Stimulated activated CD4-positive, alpha-beta T cell treated with anti-CD3 and anti-CD28 coated beads, Interleukin-12 subunit alpha, Interleukin-12 subunit beta, amount 100 ng/mL, for 48 hours (primary cell): ENCODE data around the gene ITGB1.

Source experiments
- DNase-seq, 3 donors: peaks; one replicate each; pipeline ENCODE4 v3.0.0-alpha.2; 2020; ENCODE audit warnings: low read depth in 2 of 3, low spot score in 1 of 3

ITGB1 gene

GRCh38 chr10:32956365-32957197 is 1.4 kb downstream of the ITGB1 start:
- no peak for DNase-seq

GRCh38 chr10:32955790-32956189 is 2.2 kb downstream of the ITGB1 start:
- DNase-seq: no peak

GRCh38 chr10:32955299-32955772 is 2.7 kb downstream of the ITGB1 start:
- DNase-seq: no peak

- DNase-seq: no peak
Observed at GRCh38 chr10:32954545-32955298, 3.3 kb downstream of the ITGB1 start.

- no peak for DNase-seq
Observed at GRCh38 chr10:32954080-32954479, 4.0 kb downstream of the ITGB1 start.

GRCh38 chr10:32953277-32953927 is 4.6 kb downstream of the ITGB1 start:
- DNase-seq: no peak

- no peak for DNase-seq
Observed at GRCh38 chr10:32952541-32953276, 5.3 kb downstream of the ITGB1 start.

GRCh38 chr10:32952094-32952493 is 5.9 kb downstream of the ITGB1 start:
- no peak for DNase-seq

- DNase-seq: no peak
Observed at GRCh38 chr10:32951111-32951510, 6.9 kb downstream of the ITGB1 start.

- DNase-seq: no peak
Observed at GRCh38 chr10:32950591-32951108, 7.4 kb downstream of the ITGB1 start.

- DNase-seq: no peak
Observed at GRCh38 chr10:32949221-32949678, 8.8 kb downstream of the ITGB1 start.

GRCh38 chr10:32948451-32948850 is 9.6 kb downstream of the ITGB1 start:
- no peak for DNase-seq

- DNase-seq: no peak
Observed at GRCh38 chr10:32947586-32947985, 10.4 kb downstream of the ITGB1 start.

GRCh38 chr10:32946108-32946507 is 11.9 kb downstream of the ITGB1 start:
- DNase-seq: no peak

- no peak for DNase-seq
Observed at GRCh38 chr10:32943854-32944661, 14.0 kb downstream of the ITGB1 start.

GRCh38 chr10:32943395-32943794 is 14.6 kb downstream of the ITGB1 start:
- no peak for DNase-seq

GRCh38 chr10:32942081-32942480 is 15.9 kb downstream of the ITGB1 start:
- DNase-seq: no peak

GRCh38 chr10:32941357-32941756 is 16.7 kb downstream of the ITGB1 start:
- no peak for DNase-seq

GRCh38 chr10:32940321-32941301 is 17.4 kb downstream of the ITGB1 start:
- no peak for DNase-seq
